AG10803 (cell line): ENCODE results near the gene SSUH2.
A peak's percentile ranks its signal among the peaks of the same experiment; 100 is the strongest.

Experiments
- DNase-seq: peaks from one replicate; pipeline ENCODE4 v3.0.0; 2010; ENCODE audit warnings: low read depth
- H3K4me3 ChIP-seq: 2 replicates; pipeline ENCODE4 v1.5.1; 2011; ENCODE audit warnings: mild to moderate bottlenecking, low read length, control low read depth
- TF ChIP-seq, protein P1 (sequence below): conservative IDR thresholded peaks from 2 replicates; pipeline ENCODE4 v1.5.1; 2011; ENCODE audit warnings: mild to moderate bottlenecking, low read length, control low read depth, inconsistent platforms

Gene SSUH2

DNA sequence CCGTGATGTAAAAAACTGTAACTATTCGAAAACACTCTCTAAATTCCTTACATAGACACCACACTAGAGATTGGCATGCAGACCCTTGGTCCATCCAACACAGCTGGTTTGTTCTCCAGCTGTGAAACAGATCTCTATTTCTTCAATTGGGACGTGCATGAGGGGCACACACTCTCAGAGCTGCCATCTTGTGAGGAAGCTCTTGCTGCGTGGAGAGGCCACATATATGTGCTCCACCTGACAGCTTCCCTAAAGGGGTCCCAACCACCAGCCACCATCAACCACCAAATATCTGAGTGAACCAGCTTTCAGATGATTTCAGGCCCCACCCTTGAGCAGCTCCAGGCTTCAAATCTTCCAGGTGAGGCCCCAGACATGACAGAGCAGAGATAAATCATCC is 25.6 kb downstream of the SSUH2 start:
- DNase-seq = no peak
- no peak overlapping the region for H3K4me3 ChIP-seq
- TF ChIP-seq, protein P1, sequence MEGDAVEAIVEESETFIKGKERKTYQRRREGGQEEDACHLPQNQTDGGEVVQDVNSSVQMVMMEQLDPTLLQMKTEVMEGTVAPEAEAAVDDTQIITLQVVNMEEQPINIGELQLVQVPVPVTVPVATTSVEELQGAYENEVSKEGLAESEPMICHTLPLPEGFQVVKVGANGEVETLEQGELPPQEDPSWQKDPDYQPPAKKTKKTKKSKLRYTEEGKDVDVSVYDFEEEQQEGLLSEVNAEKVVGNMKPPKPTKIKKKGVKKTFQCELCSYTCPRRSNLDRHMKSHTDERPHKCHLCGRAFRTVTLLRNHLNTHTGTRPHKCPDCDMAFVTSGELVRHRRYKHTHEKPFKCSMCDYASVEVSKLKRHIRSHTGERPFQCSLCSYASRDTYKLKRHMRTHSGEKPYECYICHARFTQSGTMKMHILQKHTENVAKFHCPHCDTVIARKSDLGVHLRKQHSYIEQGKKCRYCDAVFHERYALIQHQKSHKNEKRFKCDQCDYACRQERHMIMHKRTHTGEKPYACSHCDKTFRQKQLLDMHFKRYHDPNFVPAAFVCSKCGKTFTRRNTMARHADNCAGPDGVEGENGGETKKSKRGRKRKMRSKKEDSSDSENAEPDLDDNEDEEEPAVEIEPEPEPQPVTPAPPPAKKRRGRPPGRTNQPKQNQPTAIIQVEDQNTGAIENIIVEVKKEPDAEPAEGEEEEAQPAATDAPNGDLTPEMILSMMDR = no peak

DNA sequence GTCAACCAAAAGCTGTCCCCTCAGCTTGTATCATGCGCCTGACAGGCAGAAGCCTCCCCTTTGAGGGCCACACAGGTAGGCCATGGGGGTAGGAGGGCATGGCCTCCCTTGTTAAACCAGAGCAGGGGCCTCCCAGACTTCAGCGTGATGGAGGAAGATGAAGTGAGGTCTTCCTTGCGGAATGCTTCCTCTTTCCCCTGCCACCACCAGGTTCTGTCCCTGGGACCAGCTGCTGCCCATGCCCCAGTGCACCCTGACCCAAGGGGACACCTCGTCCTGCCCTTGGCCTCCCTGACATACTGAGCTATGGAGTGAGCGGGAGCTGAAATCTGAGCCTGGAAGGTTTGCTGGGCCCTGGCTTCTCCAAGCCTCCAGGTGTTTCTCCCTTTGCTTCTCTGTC is 26.7 kb downstream of the SSUH2 start:
- TF ChIP-seq, protein P1 = no peak
- DNase-seq = no peak
- H3K4me3 ChIP-seq = no peak overlapping the region

DNA sequence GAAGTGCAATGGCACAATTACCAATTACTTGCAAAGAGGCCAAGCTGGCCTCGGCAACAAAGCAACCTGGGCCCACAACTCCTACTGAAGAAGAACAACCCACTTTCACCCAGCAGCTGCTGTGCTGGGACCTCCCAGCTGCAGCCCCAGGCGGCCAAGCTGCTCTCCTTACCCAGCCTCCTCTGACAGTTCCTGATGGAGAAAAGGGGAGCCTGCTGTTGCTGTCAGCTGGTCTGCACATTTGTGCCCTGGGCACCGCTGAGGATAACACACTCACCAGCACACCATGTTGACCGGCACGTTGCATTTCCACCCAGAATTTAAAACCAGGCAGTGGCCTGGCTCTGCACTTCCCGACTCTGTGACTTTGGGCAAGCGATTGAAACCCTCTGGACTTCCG is 33.6 kb downstream of the SSUH2 start:
- TF ChIP-seq, protein P1 = no peak
- H3K4me3 ChIP-seq = no peak overlapping the region
- DNase-seq = no peak

DNA sequence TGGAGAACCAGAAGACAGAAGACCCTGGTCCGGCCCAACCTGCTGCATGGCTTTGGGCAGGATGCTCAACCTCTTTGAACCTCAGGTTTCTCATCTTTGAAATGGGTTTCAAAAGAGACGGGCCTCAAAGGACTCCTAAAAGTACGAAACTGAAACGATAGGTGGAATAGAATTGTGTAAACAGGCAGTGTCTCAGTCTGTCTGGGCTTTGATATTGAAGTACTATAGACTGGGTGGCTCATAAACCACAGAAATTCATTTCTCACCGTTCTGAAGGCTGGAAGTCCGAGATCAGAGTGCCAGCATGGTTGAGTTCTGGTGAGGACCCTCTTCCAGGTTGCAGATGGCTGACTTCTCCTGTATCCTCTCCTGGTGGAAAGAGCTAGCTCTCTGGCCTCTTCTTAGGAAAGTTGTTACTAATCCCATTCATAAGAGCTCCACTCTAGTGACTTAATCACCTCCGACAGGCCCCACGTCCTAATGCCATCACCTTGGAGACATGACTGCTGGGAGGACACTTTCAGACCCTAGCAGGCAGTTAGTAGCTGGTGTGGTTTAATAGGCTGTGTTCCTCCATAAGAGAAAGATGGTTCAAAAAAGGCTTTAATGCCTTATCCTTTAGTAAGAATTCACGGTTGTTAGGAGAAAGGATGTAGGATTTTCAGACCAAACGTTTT is 35.7 kb downstream of the SSUH2 start:
- H3K4me3 ChIP-seq = no peak overlapping the region
- TF ChIP-seq, protein P1 = no peak
- DNase-seq = no peak

DNA sequence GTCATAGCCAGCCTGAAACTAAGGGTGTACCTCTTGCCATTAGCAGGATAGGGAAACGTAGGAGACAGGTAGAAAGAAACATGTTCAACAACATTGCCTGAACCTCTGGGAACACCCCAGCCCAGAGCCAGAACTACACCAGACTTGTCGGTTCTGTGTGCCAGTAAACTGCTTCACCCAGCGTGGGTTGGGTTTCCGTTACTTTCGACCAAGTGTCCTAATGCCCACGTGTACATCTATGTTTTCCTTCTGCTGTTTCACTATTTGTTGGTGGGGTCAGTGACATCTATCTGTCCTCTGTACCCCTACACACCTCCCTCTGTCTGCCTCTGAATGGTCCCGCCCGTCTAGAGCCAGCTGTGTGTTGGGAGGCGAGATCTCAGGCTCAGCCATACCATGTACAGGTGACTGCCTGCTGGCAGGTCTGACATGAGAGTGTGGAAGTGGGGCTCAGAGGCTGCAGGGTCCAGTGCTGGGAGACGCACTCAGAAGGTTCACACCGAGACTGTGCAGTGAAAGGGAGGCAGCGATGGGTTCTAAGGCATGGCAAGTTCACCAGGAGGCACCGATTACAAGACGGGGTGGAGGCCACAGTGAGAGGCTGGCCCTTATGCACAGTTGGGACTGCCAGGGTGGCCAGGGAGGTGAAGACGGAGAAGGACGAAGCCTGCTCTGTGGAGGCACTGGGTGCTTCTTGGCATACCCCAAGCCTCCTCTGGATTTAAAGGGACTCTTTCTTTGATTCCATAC is 36.4 kb downstream of the SSUH2 start:
- H3K4me3 ChIP-seq = no peak overlapping the region
- TF ChIP-seq, protein P1 = no peak
- no peak for DNase-seq

DNA sequence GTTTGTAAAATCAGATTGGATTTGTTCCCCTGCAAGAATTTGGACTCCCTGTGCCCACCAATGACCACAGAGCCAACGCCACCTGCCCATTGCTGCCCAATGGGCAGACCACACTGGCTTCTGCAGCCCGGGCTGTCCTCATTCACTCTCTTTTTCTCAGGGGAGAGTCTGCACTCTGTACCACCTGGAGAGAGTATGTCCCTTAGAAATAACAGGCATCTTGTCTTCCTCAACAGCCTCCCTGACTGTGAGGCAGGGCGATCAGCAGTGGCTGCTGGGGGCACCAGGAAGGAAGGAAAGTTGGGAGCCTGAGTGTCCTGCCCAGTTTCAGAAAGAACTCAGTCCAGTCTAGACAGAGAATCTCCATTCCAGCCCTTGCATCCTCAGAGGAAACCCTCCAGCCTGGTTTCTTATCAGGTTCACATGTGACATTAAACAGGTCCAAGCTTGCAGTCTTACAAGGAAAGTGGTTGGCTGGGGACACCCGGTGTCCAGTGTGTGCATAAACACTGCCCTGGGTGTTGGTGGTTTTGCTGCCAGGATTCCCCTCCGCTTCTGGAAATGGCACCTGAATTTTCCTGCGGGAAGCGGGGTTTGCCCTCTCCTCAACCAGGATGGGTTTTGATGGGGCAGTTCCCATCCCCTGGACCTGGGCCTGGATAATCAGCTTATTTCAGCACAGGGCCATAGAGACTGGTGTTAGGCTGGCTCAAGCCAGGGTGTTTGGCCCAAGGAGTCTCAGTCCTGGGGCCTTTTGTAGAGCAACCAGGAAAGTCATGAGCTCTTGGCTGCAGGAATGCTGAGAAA is 37.2 kb downstream of the SSUH2 start:
- TF ChIP-seq, protein P1 = peak; percentile 84
- peak; percentile 78 for DNase-seq
- no peak overlapping the region for H3K4me3 ChIP-seq
